ENCODE measurements around the gene FIBP. TPM values are rescaled to one million over a fixed set of nuclear protein-coding genes. Genes with fewer than 3 reads are reported as not detected.

FIBP gene
- total RNA-seq, 1 donor from 2014 or later = 44.0 TPM

DNA sequence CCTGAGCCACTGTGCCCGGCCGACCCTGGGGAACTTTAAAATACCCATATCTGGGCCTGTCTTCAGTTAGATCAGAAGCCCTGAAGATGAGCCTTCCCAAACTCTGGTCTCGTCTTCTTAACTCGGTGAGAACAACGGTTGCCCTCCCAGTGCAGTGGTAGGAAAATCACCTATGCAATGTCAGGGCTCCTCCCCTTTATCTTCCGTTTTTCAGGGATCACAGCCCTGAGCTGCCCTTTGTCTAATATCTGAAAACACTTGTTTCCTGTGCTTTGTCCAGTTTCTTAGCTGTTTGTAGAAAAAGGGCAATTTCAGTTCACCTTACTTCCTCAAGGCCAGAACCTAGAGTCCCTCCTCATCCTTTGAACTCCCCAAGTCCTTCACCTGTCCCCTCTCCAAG lies 40.4 kb upstream of the FIBP start:
- DNase-seq = no peak
- H3K4me3 ChIP-seq = peak overlapping the region; percentile 32
- H3K27me3 ChIP-seq (ENCODE audit: low read depth) = no peaks in the 10 kb centered on the region
- H3K36me3 ChIP-seq = peaks cover under 1% of the 10 kb centered on the region
- intact Hi-C loops (cut with DNase I) = no loop called here
- H3K27ac ChIP-seq = peak overlapping the region; percentile 66
- TF ChIP-seq, protein P1, sequence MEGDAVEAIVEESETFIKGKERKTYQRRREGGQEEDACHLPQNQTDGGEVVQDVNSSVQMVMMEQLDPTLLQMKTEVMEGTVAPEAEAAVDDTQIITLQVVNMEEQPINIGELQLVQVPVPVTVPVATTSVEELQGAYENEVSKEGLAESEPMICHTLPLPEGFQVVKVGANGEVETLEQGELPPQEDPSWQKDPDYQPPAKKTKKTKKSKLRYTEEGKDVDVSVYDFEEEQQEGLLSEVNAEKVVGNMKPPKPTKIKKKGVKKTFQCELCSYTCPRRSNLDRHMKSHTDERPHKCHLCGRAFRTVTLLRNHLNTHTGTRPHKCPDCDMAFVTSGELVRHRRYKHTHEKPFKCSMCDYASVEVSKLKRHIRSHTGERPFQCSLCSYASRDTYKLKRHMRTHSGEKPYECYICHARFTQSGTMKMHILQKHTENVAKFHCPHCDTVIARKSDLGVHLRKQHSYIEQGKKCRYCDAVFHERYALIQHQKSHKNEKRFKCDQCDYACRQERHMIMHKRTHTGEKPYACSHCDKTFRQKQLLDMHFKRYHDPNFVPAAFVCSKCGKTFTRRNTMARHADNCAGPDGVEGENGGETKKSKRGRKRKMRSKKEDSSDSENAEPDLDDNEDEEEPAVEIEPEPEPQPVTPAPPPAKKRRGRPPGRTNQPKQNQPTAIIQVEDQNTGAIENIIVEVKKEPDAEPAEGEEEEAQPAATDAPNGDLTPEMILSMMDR (IDR thresholded peaks at IDR 0.05) = no peak
- peaks cover 13% of the 10 kb centered on the region for H3K4me1 ChIP-seq
- H3K9me3 ChIP-seq = no peaks in the 10 kb centered on the region
- no peak for ATAC-seq

GRCh38 chr11:65927904-65928397 lies 39.7 kb upstream of the FIBP start:
- intact Hi-C loops (cut with DNase I) = no loop called here
- DNase-seq (peak; percentile 65), ATAC-seq (peak; percentile 73 to 75)
- TF ChIP-seq, protein P1 (IDR thresholded peaks at IDR 0.05) = no peak
- H3K36me3 ChIP-seq = peaks cover 8% of the 10 kb centered on the region
- H3K27me3 ChIP-seq (ENCODE audit: low read depth) = no peaks in the 10 kb centered on the region
- peak overlapping the region; percentile 32 for H3K4me3 ChIP-seq
- H3K27ac ChIP-seq = peak overlapping the region; percentile 66
- peaks cover 13% of the 10 kb centered on the region for H3K4me1 ChIP-seq
- H3K9me3 ChIP-seq = no peaks in the 10 kb centered on the region

- ATAC-seq (no peak), DNase-seq (no peak)
- intact Hi-C loops (cut with DNase I) = no loop called here
- Histone ChIP-seq H3K27ac (no peak overlapping the region), H3K4me1 (peaks cover 22% of the 10 kb centered on the region), H3K9me3 (no peaks in the 10 kb centered on the region), H3K36me3 (peaks cover 28% of the 10 kb centered on the region), H3K27me3 (ENCODE audit: low read depth) (no peaks in the 10 kb centered on the region), H3K4me3 (no peak overlapping the region)
- TF ChIP-seq, protein P1 (IDR thresholded peaks at IDR 0.05) = no peak
Measured at GRCh38 chr11:65925397-65925796, 37.1 kb upstream of the FIBP start.

DNA sequence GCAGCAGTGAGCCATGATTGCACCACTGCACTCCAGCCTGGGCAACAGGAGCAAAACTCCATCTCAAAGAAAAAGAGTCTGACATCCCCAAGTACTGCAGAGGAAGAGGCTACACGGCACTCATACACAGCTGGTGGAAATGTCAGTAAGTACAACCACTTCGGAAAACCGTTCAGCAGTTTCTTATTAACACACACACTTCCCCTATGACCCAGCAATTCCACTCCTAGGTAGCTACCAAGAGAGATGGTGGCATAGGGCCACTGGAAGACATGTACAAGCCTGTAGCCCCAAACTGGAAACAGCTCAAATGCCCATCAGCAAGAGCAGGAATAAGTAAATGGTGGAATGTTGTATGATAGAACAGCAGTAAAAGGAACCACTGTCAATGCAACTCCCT lies 34.3 kb upstream of the FIBP start:
- no peak overlapping the region for H3K27ac ChIP-seq
- no peaks in the 10 kb centered on the region for H3K27me3 ChIP-seq (ENCODE audit: low read depth)
- no peak for ATAC-seq
- H3K36me3 ChIP-seq = peaks cover 28% of the 10 kb centered on the region
- TF ChIP-seq, protein P1 (IDR thresholded peaks at IDR 0.05) = no peak
- H3K4me1 ChIP-seq = peaks cover 21% of the 10 kb centered on the region
- DNase-seq = no peak
- intact Hi-C loops (cut with DNase I) = no loop called here
- no peak overlapping the region for H3K4me3 ChIP-seq
- H3K9me3 ChIP-seq = no peaks in the 10 kb centered on the region

- H3K27me3 ChIP-seq (ENCODE audit: low read depth) = no peaks in the 10 kb centered on the region
- H3K4me1 ChIP-seq = peaks cover 27% of the 10 kb centered on the region
- H3K9me3 ChIP-seq = no peaks in the 10 kb centered on the region
- no peak overlapping the region for H3K4me3 ChIP-seq
- intact Hi-C loops (cut with DNase I) = no loop called here
- H3K27ac ChIP-seq = no peak overlapping the region
- no peak for DNase-seq
- H3K36me3 ChIP-seq = peaks cover 28% of the 10 kb centered on the region
- ATAC-seq = no peak
- TF ChIP-seq, protein P1 (IDR thresholded peaks at IDR 0.05) = no peak
Measured at GRCh38 chr11:65921876-65922275, 33.6 kb upstream of the FIBP start.
